T-helper 2 cell treated with Interferon-gamma antibody and Interleukin-4, amounts not matched to agents 100 ng/mL and 5 ng/mL, for 36 hours (primary cell): ENCODE results near the gene TOX2. TPM values are rescaled to one million over a fixed set of nuclear protein-coding genes. Genes with fewer than 3 reads are reported as not detected.

Experiments used
- intact Hi-C: fragments of 100-400 bp; cut with micrococcal nuclease; formaldehyde crosslinking; loops from one replicate; pipeline ENCODE4 v1.15.1; 2023
- total RNA-seq: library from RNA; stranded (reverse); gene quantifications from 2 replicates; pipeline ENCODE4 v1.2.3, GENCODE V29; 2022

The TOX2 gene
- total RNA-seq, 1 donor from 2014 or later = 6.5 TPM

GRCh38 chr20:43955062-43955749, 40.6 kb downstream of the TOX2 start:
- intact Hi-C loops = loop anchor here (2.0 kb wide), 1 partner anchor 204 kb away; no protein-coding TSS in a partner anchor

- intact Hi-C loops = loop anchor here (2.0 kb wide), 1 partner anchor 205 kb away; no protein-coding TSS in a partner anchor
Measured at GRCh38 chr20:43955750-43956191, 41.1 kb downstream of the TOX2 start.

- intact Hi-C loops = no loop called here
Measured at GRCh38 chr20:43957392-43957791, 42.7 kb downstream of the TOX2 start.

- intact Hi-C loops = no loop called here
Measured at GRCh38 chr20:43958626-43959025, 44.0 kb downstream of the TOX2 start.

- intact Hi-C loops = no loop called here
Measured at GRCh38 chr20:43959079-43959919, 44.6 kb downstream of the TOX2 start.

- intact Hi-C loops = no loop called here
Measured at GRCh38 chr20:43959920-43960227, 45.2 kb downstream of the TOX2 start.

- intact Hi-C loops = no loop called here
Measured at GRCh38 chr20:43960231-43960630, 45.6 kb downstream of the TOX2 start.

- intact Hi-C loops = no loop called here
Measured at GRCh38 chr20:43961116-43961515, 46.5 kb downstream of the TOX2 start.

GRCh38 chr20:43961541-43962471, 47.2 kb downstream of the TOX2 start:
- intact Hi-C loops = no loop called here

GRCh38 chr20:43962530-43962929, 47.9 kb downstream of the TOX2 start:
- intact Hi-C loops = no loop called here

GRCh38 chr20:43963233-43963632, 48.6 kb downstream of the TOX2 start:
- intact Hi-C loops = no loop called here

GRCh38 chr20:43963872-43964791, 49.5 kb downstream of the TOX2 start:
- intact Hi-C loops = no loop called here

- intact Hi-C loops = no loop called here
Measured at GRCh38 chr20:43968341-43969000, 53.8 kb downstream of the TOX2 start.

GRCh38 chr20:43969028-43969447, 54.4 kb downstream of the TOX2 start:
- intact Hi-C loops = no loop called here

GRCh38 chr20:43969501-43970182, 55.0 kb downstream of the TOX2 start:
- intact Hi-C loops = no loop called here

GRCh38 chr20:43971267-43971666, 56.6 kb downstream of the TOX2 start:
- intact Hi-C loops = no loop called here

GRCh38 chr20:43972051-43972450, 57.4 kb downstream of the TOX2 start:
- intact Hi-C loops = no loop called here

- intact Hi-C loops = no loop called here
Measured at GRCh38 chr20:43972692-43973091, 58.0 kb downstream of the TOX2 start.

- intact Hi-C loops = no loop called here
Measured at GRCh38 chr20:43973231-43973630, 58.6 kb downstream of the TOX2 start.
